CD8-positive, alpha-beta T cell (primary cell): Measurements from ENCODE around the gene GRHPR. TPM values are rescaled to one million over a fixed set of nuclear protein-coding genes. Genes with fewer than 3 reads are reported as not detected.

Experiments used
- total RNA-seq, 46 experiments: library from RNA in 2 of 46; stranded (reverse) in 2 of 46; gene quantifications; one replicate each; pipeline ENCODE4 v1.2.3 and lab custom pipeline; 2021 to 2026

GRHPR gene
- total RNA-seq, 2 experiments from 2014 or later, result 25.5 to 25.8 TPM

Other genes with a start within 250 kb of the GRHPR start
- 10 to 100 TPM; 18.5 to 18.7 TPM for gene ZBTB5, start 42.8 kb downstream of the GRHPR start, total RNA-seq
- 10 to 100 TPM; 27.2 to 27.8 TPM for gene POLR1E, start 63.3 kb downstream of the GRHPR start, total RNA-seq
- gene FBXO10, start 153.7 kb downstream of the GRHPR start, total RNA-seq, result under 1 TPM; 0.39 to 0.62 TPM
- gene TOMM5, start 169.9 kb downstream of the GRHPR start, total RNA-seq, result 10 to 100 TPM; 37.8 to 40.1 TPM
- not detected for gene FRMPD1, start 228.3 kb downstream of the GRHPR start, total RNA-seq